HG03354 (cell line): ENCODE results near the gene ACE.

Experiments
- ATAC-seq: cut with Tn5 transposase; IDR thresholded peaks from one replicate; pipeline ENCODE4 v1.9.1; 2021; ENCODE audit warnings: mild to moderate bottlenecking; ENCODE audit not compliant: unreplicated experiment, poor library complexity, severe bottlenecking

Gene ACE

DNA sequence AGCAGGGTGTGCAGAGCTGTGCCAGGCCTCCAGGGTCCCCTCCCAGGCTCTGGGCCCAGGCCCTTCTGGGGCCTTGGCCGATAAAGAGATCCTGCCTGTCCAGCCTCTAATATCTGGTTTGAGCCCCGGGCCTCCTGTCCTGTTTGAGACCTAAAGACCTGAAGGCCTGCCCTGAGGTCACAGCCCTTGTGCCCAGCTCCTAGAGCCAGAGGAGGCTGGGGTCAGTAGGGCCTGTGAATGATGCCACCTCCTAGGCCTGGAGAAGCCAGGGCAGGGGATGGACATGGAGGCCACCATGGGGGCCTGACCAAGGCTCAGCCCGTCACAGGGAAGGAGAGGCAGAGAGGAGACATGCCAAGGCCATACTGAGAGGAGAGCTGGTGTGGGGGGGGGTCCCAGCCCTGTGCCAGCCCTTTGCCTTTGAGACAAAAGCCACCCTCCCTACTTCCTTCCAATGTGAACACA lies 53.7 kb downstream of the ACE start:
- no peak for ATAC-seq

DNA sequence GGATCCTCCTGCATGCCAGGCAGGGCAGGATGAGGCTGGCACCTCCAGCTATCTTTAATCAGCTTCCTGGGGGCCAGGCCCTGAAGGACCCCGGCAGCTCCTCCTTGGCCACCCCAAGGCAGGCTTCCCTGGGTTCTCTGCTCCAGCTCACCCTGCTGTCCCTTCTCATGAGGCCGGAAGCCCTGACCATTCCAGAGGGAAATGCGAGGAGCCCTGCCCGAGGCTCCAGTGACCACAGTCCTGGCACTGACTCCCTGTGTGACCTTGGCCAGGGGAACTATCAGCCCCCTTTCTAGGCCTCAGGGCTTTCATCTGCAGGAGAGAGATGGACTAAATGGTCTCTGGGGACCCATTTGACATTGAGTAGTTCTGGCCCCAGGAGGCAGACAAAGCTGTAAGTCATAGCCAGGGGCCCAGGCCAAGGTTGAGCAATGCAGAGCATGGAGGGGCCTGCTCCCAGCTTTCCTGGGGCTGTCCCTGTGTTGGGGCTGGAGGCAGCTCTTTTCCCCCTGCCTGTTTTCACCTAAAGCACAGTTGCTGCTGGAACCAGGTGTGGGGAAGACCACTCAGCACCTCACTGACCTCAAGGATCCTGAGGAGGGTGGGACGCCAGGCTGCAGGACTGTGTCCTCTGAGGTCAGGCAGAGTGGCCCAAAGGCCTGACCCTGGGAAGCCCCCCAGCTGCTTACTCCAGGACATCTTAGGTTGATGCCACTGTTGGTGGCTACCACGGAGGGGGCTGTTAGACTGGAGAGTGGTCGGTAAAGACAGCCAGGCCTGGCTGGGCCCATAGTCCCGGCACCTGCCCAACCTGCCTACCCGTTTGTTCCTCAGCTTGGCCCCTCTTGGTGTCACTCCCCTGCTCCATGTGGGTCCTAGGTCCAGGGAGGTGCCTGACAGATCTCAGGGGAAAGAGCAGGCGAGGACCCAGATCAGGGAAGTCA lies 54.4 kb downstream of the ACE start:
- no peak for ATAC-seq

DNA sequence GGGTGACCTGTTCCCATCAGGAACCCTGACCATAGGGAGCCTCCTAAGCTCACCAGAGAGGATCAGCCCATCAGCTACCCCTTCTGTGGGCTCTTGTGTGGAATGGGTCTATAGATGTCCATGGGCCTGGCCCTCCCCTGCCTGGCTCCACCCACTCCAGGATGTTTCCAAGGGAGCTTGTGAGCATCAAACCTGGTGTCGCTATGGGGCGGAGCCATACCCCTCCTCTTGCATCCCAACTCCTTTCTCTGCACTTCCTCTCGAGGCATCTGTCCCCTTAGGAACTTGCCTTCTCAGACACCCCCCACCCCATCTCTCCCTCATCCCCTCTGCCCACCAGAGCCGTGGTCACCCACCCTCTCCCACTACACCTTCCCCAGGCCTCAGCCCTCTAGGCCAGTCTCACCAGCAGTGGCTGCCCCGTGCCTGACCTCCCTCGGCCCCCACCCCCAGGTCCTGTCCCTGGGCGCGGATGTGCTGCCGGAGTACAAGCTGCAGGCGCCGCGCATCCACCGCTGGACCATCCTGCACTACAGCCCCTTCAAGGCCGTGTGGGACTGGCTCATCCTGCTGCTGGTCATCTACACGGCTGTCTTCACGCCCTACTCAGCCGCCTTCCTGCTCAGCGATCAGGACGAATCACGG lies 56.7 kb downstream of the ACE start:
- ATAC-seq, result no peak

- no peak for ATAC-seq
Measured at GRCh38 chr17:63534078-63534570, 57.3 kb downstream of the ACE start.

DNA sequence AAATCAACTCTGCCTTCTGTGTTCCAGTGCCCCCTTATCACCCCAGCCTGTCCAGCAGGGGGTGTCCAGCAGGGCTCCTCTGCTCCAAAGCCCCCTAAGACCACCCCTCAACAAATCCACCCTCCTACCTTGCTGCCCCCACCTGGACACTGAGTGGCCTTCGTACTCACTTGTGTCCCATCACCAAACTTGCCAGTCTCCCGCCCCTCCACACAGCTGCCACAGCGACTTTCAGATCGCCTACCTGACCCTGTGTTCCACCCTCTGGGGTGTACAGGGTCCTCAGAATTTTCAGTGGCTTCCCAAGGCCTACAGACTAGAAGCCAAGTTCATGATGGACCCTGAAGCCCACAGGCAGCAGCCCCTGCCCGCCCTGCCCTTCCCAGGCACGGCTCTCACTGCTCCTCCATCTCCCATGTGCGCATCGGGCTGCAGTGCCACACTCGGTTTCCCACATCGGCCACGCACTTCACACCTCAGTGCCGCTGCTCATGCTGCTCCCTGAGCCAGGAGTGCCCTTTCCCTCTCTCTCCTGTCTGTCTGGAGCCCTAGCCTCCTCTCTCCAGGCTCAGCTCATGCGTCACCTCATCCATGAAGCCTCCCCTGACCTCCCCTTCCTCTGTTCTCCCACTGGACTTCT lies 58.1 kb downstream of the ACE start:
- ATAC-seq, result no peak

DNA sequence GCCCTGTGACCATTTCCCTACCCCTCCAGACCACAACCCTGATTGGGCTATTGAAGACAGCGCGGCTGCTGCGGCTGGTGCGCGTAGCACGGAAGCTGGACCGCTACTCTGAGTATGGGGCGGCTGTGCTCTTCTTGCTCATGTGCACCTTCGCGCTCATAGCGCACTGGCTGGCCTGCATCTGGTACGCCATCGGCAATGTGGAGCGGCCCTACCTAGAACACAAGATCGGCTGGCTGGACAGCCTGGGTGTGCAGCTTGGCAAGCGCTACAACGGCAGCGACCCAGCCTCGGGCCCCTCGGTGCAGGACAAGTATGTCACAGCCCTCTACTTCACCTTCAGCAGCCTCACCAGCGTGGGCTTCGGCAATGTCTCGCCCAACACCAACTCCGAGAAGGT lies 58.8 kb downstream of the ACE start:
- no peak for ATAC-seq

- ATAC-seq, result no peak
Measured at GRCh38 chr17:63537001-63537400, 60.1 kb downstream of the ACE start.

DNA sequence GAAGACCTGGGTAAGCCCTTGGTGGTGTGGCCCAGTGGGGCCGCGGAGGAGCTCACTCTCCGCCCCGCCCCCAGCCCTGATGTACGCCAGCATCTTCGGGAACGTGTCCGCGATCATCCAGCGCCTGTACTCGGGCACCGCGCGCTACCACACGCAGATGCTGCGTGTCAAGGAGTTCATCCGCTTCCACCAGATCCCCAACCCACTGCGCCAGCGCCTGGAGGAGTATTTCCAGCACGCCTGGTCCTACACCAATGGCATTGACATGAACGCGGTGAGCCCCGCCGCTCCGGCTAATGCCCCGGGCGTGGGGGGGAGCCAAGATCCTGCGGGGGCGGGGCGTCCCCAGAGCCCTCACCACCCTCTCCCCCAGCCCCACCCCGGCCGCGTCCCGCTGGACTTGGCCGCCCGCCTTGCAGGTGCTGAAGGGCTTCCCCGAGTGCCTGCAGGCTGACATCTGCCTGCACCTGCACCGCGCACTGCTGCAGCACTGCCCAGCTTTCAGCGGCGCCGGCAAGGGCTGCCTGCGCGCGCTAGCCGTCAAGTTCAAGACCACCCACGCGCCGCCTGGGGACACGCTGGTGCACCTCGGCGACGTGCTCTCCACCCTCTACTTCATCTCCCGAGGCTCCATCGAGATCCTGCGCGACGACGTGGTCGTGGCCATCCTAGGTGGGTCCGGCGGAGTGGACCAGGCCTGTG lies 61.3 kb downstream of the ACE start:
- no peak for ATAC-seq

DNA sequence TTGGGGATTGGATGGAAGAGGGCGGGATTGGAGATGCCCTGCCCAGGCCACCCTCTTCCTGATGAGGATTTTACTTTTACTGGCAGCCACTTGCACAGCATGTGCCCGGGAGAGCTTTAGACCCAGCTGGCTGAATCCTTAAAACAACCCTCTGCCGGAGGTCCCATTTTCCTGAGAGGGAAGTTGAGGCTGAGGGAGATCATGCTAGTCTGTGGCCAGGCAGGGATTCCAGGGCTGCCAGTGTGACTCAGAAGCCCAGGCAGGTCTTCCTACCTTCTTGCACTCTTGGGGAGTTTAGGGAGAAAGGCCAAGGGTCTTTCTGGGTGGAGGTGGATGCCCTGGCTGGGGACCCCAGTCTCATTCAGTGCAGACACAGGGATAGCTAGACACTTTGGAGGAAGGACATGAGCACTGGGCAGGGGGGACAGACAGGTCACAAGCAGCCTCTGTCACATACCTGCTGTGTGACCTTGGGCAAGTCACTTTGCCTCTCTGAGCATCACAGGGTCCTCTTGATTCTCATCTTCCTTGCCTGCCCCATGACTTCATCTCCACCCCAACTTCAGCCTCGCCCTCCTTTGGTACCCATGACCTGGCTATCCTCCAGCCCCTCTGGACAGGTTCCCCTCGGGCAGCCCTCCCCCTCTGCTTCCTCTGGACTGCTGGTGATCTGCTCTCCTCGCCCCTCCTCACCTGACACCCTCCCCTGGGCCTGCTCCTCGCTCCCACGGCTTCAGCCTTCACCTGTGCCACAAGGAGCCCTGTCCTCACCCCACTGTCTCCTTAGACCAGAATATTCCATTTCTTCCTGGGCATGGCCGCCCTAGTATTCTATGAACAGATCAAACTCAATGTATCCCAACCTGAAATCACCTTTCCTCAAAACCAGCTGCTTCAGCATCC lies 62.1 kb downstream of the ACE start:
- ATAC-seq, result no peak

DNA sequence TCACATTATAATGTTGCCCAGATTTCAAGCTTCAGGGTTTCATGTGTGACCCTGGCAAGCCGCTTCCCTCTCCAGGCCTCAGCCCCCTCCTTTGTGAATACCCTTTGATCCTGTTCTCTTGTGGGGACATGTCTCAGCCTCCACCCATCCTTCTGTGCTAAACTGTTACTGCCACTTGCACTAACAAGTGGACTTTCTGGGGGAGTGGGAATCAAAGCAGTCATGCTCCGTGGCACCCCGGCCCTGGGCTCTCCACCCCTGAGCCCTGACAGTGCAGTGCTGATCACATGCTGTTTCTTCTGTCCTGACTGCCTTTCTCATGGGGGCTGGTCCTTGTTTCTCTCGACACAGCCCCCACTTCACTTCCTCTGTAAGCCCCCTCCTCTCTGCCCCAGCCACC lies 63.7 kb downstream of the ACE start:
- ATAC-seq, result no peak

DNA sequence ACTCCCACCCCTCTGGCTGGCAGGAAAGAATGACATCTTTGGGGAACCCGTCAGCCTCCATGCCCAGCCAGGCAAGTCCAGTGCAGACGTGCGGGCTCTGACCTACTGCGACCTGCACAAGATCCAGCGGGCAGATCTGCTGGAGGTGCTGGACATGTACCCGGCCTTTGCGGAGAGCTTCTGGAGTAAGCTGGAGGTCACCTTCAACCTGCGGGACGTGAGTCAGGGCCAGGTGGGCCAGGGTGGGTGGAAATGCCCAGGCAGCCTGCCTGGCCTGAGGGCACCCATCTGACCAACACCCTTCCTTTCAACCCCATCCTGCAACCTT lies 65.3 kb downstream of the ACE start:
- ATAC-seq, result no peak

- no peak for ATAC-seq
Measured at GRCh38 chr17:63542942-63543821, 66.3 kb downstream of the ACE start.

DNA sequence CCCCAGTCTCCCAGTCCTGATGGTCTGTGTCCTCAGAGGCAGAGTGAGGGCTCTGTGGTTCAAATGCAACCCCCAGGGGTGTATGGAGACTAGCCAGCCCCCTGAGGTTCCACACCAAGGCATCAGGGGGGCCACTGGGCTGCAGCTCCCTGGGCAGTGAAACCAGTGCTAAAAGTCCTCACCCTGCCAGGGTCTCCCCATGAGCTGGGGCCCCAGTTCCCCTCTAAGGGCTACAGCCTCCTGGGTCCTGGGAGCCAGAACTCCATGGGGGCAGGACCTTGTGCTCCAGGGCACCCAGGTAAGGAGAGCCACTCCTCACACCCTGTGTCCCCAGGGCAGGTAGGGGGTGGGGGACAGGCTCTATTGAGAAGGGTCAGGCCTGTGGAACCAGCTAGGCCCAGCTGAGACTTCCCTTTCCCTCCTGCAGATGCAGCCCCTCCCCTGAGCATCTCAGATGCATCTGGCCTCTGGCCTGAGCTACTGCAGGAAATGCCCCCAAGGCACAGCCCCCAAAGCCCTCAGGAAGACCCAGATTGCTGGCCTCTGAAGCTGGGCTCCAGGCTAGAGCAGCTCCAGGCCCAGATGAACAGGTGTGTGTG lies 67.1 kb downstream of the ACE start:
- no peak for ATAC-seq

DNA sequence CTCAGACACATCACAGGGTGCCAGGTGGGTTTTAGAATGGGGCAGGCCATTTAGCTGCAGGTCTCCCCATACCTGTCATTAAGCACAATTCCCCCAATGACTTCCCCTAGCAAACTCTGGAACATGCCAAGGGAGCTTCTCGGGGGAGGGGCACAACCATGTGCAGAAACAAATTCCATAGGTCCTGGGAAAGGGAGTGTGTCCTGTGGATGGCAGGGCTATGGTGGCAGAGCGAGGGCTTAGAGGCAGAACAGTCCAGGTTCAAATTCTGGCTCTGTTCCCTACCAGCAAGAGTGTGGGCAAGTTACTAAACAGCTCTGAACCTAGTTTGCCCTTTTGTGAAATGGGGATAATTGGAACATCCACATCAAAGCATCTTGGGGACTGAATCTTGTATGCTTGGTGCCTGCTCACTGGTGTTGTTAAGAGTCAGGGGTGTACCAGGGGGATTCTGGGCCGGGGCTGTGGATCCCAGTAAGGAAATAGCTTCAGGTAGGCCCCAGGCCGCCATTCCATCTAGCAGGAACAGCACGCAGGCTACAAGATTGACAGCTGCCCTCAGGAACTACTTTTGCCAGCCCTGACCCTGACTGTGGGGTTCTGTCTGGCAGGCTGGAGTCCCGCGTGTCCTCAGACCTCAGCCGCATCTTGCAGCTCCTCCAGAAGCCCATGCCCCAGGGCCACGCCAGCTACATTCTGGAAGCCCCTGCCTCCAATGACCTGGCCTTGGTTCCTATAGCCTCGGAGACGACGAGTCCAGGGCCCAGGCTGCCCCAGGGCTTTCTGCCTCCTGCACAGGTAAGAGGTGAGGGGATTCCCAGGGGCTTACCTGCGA lies 67.8 kb downstream of the ACE start:
- no peak for ATAC-seq

DNA sequence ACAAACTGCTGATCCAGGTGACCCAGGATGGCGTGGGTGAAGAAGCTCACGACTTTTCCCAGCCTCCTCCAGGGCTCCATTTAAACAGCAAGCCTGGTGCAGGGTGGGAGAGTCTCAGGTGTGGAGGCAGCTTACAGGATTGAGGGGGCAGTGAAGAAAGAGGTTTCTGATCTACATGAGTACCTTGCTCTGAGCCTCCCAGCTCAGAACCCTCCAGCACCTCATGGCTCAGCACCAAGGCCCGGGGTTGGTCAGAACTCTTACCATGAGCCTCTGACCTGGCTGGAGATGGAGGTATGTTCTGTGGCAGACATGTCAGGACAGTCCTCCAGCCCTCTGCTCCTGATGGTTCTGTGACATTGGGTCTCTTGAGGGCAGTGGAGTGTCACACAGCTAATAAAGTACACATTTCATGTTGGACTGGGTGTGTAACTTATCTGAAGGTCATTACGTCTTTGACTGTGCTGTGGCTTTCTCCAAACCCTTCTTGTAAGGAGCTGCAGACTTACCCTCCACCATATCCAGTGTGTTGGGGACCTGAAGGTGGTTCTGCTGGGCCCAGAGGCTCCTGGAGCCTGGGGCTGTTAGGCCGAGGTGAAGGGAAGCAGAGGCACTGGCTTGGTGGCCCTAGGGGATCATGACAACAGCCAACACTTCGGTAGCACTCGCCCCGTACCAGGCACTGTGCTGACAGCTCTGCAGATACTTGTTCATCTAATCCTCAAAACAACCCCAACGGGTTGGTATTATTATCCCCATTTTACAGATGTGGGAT lies 69.6 kb downstream of the ACE start:
- ATAC-seq, result no peak

DNA sequence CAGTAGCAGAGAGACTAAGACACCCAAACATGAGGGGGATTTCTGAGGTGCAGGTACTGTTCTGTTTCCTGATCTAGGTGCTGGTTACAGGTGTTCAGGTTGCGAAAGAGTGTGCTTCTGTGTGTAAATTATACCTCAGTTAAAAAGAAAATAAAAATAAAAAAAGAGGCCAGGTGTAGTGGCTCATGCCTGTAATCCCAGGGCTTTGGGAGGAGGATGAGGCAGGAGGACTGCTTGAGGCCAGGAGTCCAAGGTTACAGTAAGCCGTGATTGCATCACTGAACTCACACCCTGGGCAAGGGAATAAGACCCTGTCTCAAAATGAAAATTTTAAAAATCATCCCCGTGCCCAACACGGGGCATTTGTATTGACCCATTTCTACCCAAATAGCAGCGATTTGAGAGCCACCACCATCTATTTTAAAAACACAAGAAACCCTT lies 70.2 kb downstream of the ACE start:
- no peak for ATAC-seq
